Hippocampal formation (tissue), 2 donors: ENCODE results near the gene PDE6C.

Experiments
- DNase-seq, 2 donors: peaks; one replicate each; lab custom pipeline; 2025; lab: John Stamatoyannopoulos, UW

Gene PDE6C

GRCh38 chr10:93594518-93594917 is 17.8 kb upstream of the PDE6C start:
- DNase-seq, result no peak

- no peak for DNase-seq
Observed at GRCh38 chr10:93595378-93596161, 16.8 kb upstream of the PDE6C start.

GRCh38 chr10:93596539-93596938 is 15.8 kb upstream of the PDE6C start:
- no peak for DNase-seq

- DNase-seq, result no peak
Observed at GRCh38 chr10:93597075-93597599, 15.2 kb upstream of the PDE6C start.

- DNase-seq, result no peak
Observed at GRCh38 chr10:93598157-93598556, 14.2 kb upstream of the PDE6C start.

- DNase-seq, result no peak
Observed at GRCh38 chr10:93599335-93599734, 13.0 kb upstream of the PDE6C start.

- no peak for DNase-seq
Observed at GRCh38 chr10:93599778-93600177, 12.6 kb upstream of the PDE6C start.

GRCh38 chr10:93600446-93601145 is 11.7 kb upstream of the PDE6C start:
- no peak for DNase-seq

GRCh38 chr10:93601146-93601773 is 11.1 kb upstream of the PDE6C start, which contains the start of gene RBP4:
RBP4 (minus strand) TSS chr10:93601235; CDS start chr10:93601028, 207 bp downstream.
- no peak for DNase-seq

GRCh38 chr10:93601774-93602162 is 10.6 kb upstream of the PDE6C start:
- DNase-seq, result no peak

GRCh38 chr10:93603023-93603422 is 9.3 kb upstream of the PDE6C start:
- no peak for DNase-seq

- DNase-seq, result no peak
Observed at GRCh38 chr10:93604146-93604545, 8.2 kb upstream of the PDE6C start.

- no peak for DNase-seq
Observed at GRCh38 chr10:93608421-93608820, 3.9 kb upstream of the PDE6C start.

- DNase-seq, result no peak
Observed at GRCh38 chr10:93613126-93613525, 789 bp downstream of the PDE6C start.

- DNase-seq, result no peak
Observed at GRCh38 chr10:93614101-93614825, 1.9 kb downstream of the PDE6C start.

- DNase-seq, result no peak
Observed at GRCh38 chr10:93615576-93616235, 3.4 kb downstream of the PDE6C start.

- DNase-seq, result no peak
Observed at GRCh38 chr10:93620925-93621324, 8.6 kb downstream of the PDE6C start.

- no peak for DNase-seq
Observed at GRCh38 chr10:93622942-93623341, 10.6 kb downstream of the PDE6C start.

- DNase-seq, result no peak
Observed at GRCh38 chr10:93628858-93629257, 16.5 kb downstream of the PDE6C start.

GRCh38 chr10:93629647-93630305 is 17.4 kb downstream of the PDE6C start:
- DNase-seq, result no peak
